Left ventricle myocardium superior (tissue), 1 donor: ENCODE measurements around the gene PPP1CA. TPM values are rescaled to one million over a fixed set of nuclear protein-coding genes. Genes with fewer than 3 reads are reported as not detected.

Source experiments
- ATAC-seq: fragments of 200-7000 bp; cut with Tn5 transposase; one replicate; pipeline ENCODE4 v1.9.1; 2020; ENCODE audit warnings: mild to moderate bottlenecking, moderate library complexity
- DNase-seq: peaks from one replicate; pipeline ENCODE4 v3.0.0-alpha.2; 2020
- intact Hi-C: fragments of 100-400 bp; cut with micrococcal nuclease; formaldehyde crosslinking; loops from one replicate; pipeline ENCODE4 v1.11.0; 2022
- total RNA-seq: library from RNA; stranded (reverse); fragmentation: NEBNext Ultra II Directional; extraction: Animal tissue kit (Norgen Biotek cat#: 25700); gene quantifications from one replicate; pipeline ENCODE4 v1.2.1, GENCODE V29; 2021
- donor health status: DM: no; HTN: yes; CAD: no; lungs with severe emphysema.

The PPP1CA gene
- total RNA-seq, 1 donor from 2014 or later: 106 TPM

GRCh38 chr11:67393990-67394389 lies 7.7 kb downstream of the PPP1CA start:
- intact Hi-C loops: no loop called here
- ATAC-seq: no peak
- DNase-seq: no peak

GRCh38 chr11:67393437-67393836 lies 8.2 kb downstream of the PPP1CA start:
- ATAC-seq: no peak
- no peak for DNase-seq
- intact Hi-C loops: no loop called here

GRCh38 chr11:67392183-67392715 lies 9.4 kb downstream of the PPP1CA start:
- intact Hi-C loops: no loop called here
- DNase-seq (no peak), ATAC-seq (no peak)

GRCh38 chr11:67391304-67392182 lies 10.1 kb downstream of the PPP1CA start, which contains the start of gene RAD9A:
RAD9A (plus strand) TSS chr11:67391986; CDS start chr11:67392045, 59 bp downstream.
- ATAC-seq (peak; percentile 91), DNase-seq (peak; percentile 98)
- intact Hi-C loops: no loop called here

GRCh38 chr11:67390947-67391303 lies 10.7 kb downstream of the PPP1CA start:
- intact Hi-C loops: no loop called here
- DNase-seq: no peak
- ATAC-seq: no peak

GRCh38 chr11:67389477-67389876 lies 12.2 kb downstream of the PPP1CA start:
- ATAC-seq: peak; percentile 9
- intact Hi-C loops: no loop called here

GRCh38 chr11:67387518-67387917 lies 14.1 kb downstream of the PPP1CA start:
- no peak for DNase-seq
- ATAC-seq: no peak
- intact Hi-C loops: no loop called here

More at GRCh38 chr11:67389477-67389876, 12.2 kb downstream of the PPP1CA start:
- DNase-seq: peak; percentile 67

- no peak for ATAC-seq
- intact Hi-C loops: no loop called here
Measured at GRCh38 chr11:67387069-67387468, 14.6 kb downstream of the PPP1CA start.

GRCh38 chr11:67384851-67385366 lies 16.7 kb downstream of the PPP1CA start:
- intact Hi-C loops: no loop called here
- ATAC-seq: peak; percentile 10
- DNase-seq: no peak

More at GRCh38 chr11:67387069-67387468, 14.6 kb downstream of the PPP1CA start:
- DNase-seq: no peak

GRCh38 chr11:67382276-67383136 lies 19.2 kb downstream of the PPP1CA start:
- intact Hi-C loops: no loop called here
- DNase-seq: peak; percentile 84
- ATAC-seq: peak; percentile 86

- intact Hi-C loops: no loop called here
- DNase-seq (no peak), ATAC-seq (no peak)
Measured at GRCh38 chr11:67381244-67381972, 20.2 kb downstream of the PPP1CA start.

- no peak for DNase-seq
- intact Hi-C loops: no loop called here
- ATAC-seq: no peak
Measured at GRCh38 chr11:67379061-67380058, 22.3 kb downstream of the PPP1CA start.

- no peak for DNase-seq
- intact Hi-C loops: no loop called here
- ATAC-seq: no peak
Measured at GRCh38 chr11:67378544-67378943, 23.1 kb downstream of the PPP1CA start.

- ATAC-seq (no peak), DNase-seq (no peak)
- intact Hi-C loops: no loop called here
Measured at GRCh38 chr11:67376873-67377808, 24.5 kb downstream of the PPP1CA start.

GRCh38 chr11:67376063-67376820 lies 25.4 kb downstream of the PPP1CA start:
- intact Hi-C loops: no loop called here
- DNase-seq (no peak), ATAC-seq (no peak)
